Embryonic facial prominence (tissue), 1 donor: Measurements from ENCODE around the gene KRTAP5-3.
"Not testable (repeated sequence)": the region's sequence is repeated elsewhere in the genome, so short reads cannot be mapped to it uniquely, and the experiment has no call there.

Experiments
- DNase-seq: peaks from one replicate; pipeline ENCODE4 v3.0.0-alpha.2; 2016; ENCODE audit errors: extremely low spot score

KRTAP5-3 gene

DNA sequence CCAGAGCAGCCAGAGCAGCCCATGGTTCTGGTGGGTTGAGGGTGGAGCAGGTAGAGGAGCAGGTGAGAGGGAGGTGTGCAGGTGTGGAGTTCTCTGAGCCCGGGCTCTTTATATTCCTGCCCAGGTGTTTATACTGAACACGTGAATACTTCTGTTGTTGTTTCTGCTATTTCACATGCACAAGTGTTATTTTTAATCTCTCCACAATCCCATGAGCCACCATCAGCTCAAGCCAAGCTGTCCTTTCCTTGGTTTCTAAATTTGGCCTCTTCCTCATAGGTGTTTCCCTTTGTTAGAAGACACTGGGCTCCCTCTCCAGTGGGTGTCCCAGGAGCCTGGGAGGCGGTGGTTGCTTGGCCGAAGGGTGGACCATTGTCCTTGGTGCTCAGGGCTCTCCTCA, at the start of gene KRTAP5-3:
Gene KRTAP5-3 (minus strand): TSS at position 101 of the 400 bp plus-strand sequence. CDS start 78 bp downstream, at position 23.
- DNase-seq: no peak

DNA sequence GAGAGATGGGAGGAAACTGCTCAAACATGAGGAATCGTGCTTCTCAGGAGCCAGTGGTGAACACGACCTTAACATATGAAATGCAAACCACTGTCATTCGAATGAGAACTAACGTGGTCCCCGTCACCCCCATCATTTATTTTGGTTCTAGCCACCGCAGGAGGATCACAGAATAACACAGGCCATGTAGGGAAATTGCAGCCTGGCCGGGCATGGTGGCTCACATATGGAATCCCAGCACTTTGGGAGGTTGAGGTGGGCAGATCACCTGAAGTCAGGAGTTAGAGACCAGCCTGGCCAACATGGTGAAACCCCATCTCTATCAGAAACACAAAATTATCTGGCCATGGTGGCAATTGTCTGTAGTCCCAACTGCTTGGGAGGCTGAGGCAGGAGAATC, 48.4 kb upstream of the KRTAP5-3 start:
- no peak for DNase-seq

DNA sequence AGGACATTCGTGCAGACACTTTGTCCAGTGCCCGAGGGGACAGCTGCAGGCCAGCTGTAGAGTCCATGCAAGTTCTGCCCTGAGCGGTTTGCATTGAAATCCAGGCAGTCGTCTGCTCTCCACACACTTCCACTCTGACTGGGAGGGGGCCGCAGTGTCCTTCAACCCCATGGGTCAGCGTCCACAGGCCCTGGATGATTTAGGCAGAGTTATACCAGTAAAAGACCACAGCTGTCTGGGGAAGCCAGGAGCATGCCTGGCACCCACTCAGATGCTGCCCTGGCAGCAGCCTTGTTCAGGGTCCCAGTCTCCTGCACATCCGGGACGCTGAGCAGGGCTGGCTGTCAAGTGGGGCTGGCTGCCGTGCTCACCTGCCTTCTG, 47.8 kb upstream of the KRTAP5-3 start:
- no peak for DNase-seq

DNA sequence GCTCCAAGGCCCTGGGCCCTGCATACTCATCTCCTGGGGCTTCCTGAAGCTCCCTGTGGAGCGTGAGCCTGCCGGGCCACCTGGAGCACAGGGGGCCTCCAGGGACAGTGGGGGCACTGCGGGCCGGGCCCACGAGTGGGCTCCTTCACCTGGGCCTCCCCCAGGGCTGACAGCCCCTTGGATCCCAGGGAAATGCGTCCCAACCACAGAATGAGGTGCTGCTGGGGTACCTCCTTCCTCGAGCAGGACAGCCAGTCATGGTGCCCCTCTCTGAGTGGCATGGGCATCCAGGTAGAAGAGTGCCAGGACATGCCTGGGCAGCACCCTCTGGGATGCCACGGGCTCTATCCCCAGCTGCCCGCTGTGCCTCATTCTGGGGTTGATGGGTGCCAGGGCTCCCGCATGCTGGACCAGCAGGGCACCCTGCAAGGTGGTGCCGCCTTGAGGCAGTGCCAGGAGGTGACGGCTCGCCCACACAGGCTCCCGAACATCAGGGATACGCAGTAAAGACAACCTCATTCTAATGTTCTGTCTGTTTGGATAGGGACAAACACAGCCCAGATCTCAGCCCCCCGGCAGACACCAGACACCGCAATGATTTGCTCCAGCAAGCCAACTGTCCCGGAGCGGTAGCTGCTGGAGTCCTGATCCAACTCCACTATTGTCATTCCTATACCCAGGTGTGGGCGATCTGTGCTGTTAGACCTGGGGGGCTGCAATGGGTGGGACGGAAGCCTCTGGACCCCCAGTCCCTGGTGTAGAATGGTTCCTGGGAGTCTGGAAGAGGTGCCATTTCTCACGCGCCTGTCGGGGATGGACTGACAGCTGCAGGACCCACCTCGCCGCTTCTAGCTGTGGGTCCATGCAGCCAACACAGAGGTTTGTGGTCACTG, 47.2 kb upstream of the KRTAP5-3 start:
- no peak for DNase-seq

DNA sequence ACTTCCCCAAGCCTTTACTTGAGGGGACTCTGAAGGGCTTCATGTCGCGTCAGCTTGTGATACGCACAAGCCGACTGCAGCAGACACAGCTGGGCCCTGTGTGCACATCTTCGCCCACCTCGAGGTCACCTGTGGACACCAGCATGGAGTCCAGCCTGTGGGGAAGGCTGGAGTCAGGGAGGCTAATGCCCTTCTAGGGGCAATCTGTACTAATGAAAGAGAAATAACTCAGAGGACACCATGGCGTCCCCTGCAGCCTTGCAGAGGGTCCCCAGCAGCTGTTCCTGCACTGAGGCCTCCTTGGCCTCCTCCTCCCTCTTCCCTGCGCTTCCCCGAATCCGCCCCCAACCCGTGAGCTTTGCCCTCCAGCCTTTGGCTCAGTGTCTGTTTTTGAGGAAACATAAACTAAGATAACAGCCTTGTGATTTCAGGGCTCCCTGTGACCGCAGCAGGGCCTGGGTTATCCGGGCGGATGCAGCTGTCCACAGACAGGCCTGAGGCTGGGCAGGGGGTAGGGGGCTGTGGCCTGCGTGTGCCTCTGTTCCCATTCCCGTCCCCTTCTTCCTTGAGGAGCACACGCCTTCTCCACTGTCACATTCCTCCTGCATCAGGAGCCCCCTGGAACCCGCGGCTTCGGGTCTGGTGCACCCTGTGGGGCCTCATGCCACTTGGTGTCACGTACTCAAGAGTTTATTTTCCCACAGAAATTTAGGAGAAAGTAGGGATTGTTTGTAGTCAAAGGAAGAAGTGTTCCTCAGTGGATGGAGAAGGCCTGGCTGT, 46.3 kb upstream of the KRTAP5-3 start:
- no peak for DNase-seq

GRCh38 chr11:1653541-1654387, 45.5 kb upstream of the KRTAP5-3 start:
- DNase-seq: no peak

- peak; percentile 35 for DNase-seq
These were observed 44.7 kb upstream of the KRTAP5-3 start for GRCh38 chr11:1652771-1653540.

GRCh38 chr11:1652442-1652770, 44.1 kb upstream of the KRTAP5-3 start:
- no peak for DNase-seq

- DNase-seq: no peak
These were observed 43.8 kb upstream of the KRTAP5-3 start for GRCh38 chr11:1652026-1652425.

DNA sequence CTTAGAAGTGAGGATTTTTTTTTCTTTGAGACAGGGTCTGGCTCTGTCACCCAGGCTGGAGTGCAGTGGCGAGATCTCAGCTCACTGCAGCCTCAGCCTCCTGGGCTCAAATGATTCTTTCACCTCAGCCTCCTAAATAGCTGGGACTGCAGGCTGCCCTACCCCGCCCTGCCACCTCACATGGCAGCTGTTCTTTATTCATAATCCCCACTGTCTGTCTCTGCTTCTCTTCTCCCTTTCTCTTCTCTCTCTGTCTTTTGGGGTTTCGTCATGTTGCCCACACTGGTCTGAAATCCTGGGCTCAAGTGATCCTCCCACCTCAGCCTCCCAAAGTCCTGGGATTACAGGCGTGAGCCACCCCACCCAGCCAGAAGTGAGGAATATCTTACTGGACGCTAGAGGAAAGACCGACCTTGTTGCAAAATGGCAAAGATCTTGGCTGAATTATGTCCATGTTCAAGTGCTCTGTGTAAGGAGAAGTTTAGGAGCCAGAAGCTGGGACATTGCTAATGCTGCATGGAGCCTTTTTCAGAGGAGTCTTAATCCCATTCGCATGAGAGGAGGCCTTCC, 43.2 kb upstream of the KRTAP5-3 start:
- no peak for DNase-seq

GRCh38 chr11:1650918-1651262, 42.6 kb upstream of the KRTAP5-3 start:
- DNase-seq: no peak

DNA sequence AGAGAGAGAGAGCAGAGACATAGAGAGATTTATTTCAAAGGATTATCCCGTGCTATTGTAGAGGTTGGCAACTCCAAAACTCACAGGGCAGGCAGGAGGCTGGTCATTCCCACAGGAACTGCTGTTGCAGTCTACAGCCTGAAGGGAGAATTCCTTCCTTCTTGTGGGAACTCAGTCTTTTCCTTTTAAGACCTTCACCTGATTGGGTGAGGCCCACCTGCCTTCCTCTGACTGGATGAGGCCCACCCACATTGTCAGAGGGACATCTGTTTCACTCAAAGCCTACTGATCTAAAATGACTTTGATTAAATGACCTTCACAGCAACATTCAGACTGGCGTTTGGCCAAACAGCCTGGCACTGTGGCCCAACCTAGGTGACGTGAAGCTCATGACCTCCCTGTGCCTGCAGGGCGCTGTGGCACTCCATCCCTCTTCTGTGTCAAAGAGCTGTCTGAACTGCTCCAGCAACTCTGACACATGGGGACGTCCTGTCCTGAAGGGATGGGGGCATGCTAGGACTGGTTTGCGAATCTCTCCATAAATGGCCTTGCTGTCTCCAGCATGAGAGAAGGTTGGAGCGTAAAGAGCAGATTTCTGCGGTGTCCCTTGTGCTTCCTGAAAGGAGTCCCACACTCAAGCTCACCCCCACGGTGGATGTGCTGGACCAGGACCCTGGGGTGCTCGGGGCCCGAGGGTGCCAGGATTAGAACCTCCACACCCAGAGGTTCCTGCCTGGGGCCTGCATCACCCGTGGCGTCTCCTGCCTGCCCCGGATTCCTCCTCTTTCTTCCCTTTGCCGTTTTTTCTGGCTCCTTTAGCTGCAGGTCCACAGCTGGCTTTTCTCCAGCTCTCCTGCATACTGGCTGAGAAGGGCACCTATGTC, 42.0 kb upstream of the KRTAP5-3 start:
- no peak for DNase-seq

DNA sequence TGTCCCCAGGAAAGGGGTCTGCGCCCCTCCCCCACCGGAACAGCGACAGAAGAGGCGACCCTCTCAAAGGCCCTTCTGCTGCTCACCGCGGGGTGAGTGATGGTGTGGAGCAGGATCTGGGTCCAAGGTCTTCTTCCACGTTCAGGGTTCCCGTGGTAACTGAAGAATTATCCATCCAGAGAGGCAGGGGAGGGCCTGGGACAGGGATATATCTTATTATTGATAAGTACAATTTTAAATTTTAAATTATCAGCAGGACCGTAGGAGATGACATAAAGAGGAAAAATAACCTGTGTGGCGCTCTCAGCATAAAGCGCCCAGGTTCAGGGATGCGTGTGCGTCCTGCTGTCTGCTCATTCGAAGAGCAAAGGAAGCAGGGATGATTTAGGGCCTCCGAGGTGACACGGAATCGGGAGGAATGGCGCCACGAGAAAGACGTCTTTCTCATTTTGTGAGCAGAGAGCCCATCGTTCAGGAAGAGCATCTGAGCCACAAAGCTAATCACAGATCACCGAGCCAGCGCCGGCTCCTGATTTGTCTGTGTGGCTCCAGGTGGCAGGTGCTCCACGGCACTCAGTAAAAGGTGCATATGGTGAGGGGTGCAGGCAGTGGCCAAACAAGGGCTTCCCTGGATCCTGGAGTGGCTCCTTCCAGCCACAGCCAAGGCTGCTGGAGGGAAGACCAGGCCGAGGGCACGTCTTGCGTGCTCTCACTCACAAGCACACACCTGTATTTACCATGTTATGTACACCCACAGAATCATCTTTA, 40.6 kb upstream of the KRTAP5-3 start:
- no peak for DNase-seq

- DNase-seq: no peak
These were observed 39.8 kb upstream of the KRTAP5-3 start for GRCh38 chr11:1647901-1648652.

- not testable (repeated sequence) for DNase-seq
These were observed 38.3 kb upstream of the KRTAP5-3 start for GRCh38 chr11:1646540-1646939.

GRCh38 chr11:1645357-1645821, 37.1 kb upstream of the KRTAP5-3 start:
- no peak for DNase-seq

GRCh38 chr11:1644601-1645356, 36.5 kb upstream of the KRTAP5-3 start:
- no peak for DNase-seq
